Keratinocyte (primary cell): ENCODE results near the gene OSBPL10. TPM values are rescaled to one million over a fixed set of nuclear protein-coding genes. Genes with fewer than 3 reads are reported as not detected.

Experiments used
- DNase-seq: peaks from one replicate; pipeline ENCODE4 v3.0.0-alpha.2; 2011; ENCODE audit warnings: low read depth, missing footprints, low spot score
- FAIRE-seq: peaks from 2 replicates; lab custom pipeline; 2011; peaks lifted over from hg19 to GRCh38; lab: Jason Lieb, UNC
- H2AFZ ChIP-seq: 2 replicates; pipeline ENCODE4 v1.6.0; 2012; ENCODE audit warnings: low read length, control low read depth, inconsistent platforms; ENCODE audit not compliant: control insufficient read depth
- H3K27ac ChIP-seq: 2 replicates; pipeline ENCODE4 v1.5.1; 2011; ENCODE audit warnings: low read length; ENCODE audit not compliant: control insufficient read depth, insufficient read depth
- H3K27me3 ChIP-seq: 3 replicates; pipeline ENCODE4 v1.6.0; 2011; ENCODE audit warnings: low read length; ENCODE audit not compliant: control insufficient read depth, insufficient read depth; ENCODE audit errors: extremely low read depth
- H3K36me3 ChIP-seq, 2 experiments: 2 replicates in 1 of 2; 3 replicates in 1 of 2; pipeline ENCODE4 v1.5.1; 2011; ENCODE audit warnings: low read length in 2 of 2, mild to moderate bottlenecking in 1 of 2; ENCODE audit not compliant: control insufficient read depth in 2 of 2, insufficient read depth in 2 of 2; ENCODE audit errors: extremely low read depth in 1 of 2
- H3K4me1 ChIP-seq: 3 replicates; pipeline ENCODE4 v1.5.1; 2011; ENCODE audit warnings: low read length; ENCODE audit not compliant: control insufficient read depth, insufficient read depth; ENCODE audit errors: extremely low read depth
- H3K4me2 ChIP-seq: 3 replicates; pipeline ENCODE4 v1.6.0; 2011; ENCODE audit warnings: low read depth, low read length; ENCODE audit not compliant: control insufficient read depth, insufficient read depth; ENCODE audit errors: extremely low read depth
- H3K4me3 ChIP-seq, 3 experiments: fragments of 200-600 bp in 1 of 3; sonication (generic) in 1 of 3; 2 replicates in 2 of 3; 3 replicates in 1 of 3; pipeline ENCODE4 v1.5.1; 2011 to 2016; ENCODE audit warnings: low read length in 3 of 3, mild to moderate bottlenecking in 3 of 3, control low read depth in 2 of 3, inconsistent platforms in 1 of 3, low read depth in 1 of 3, mixed read lengths in 1 of 3, mixed run types in 1 of 3, moderate library complexity in 1 of 3; ENCODE audit not compliant: control insufficient read depth in 2 of 3, insufficient read depth in 2 of 3; ENCODE audit errors: extremely low read depth in 1 of 3
- H3K79me2 ChIP-seq: 2 replicates; pipeline ENCODE4 v1.6.0; 2012; ENCODE audit warnings: low read length; ENCODE audit not compliant: control insufficient read depth, insufficient read depth
- H3K9ac ChIP-seq: 3 replicates; pipeline ENCODE4 v1.6.0; 2011; ENCODE audit warnings: low read length; ENCODE audit not compliant: control insufficient read depth, insufficient read depth; ENCODE audit errors: extremely low read depth
- H3K9me1 ChIP-seq: 3 replicates; pipeline ENCODE4 v1.6.0; 2011; ENCODE audit warnings: low read length; ENCODE audit not compliant: control insufficient read depth, insufficient read depth; ENCODE audit errors: extremely low read depth
- H3K9me3 ChIP-seq: 2 replicates; pipeline ENCODE4 v1.5.1; 2012; ENCODE audit warnings: low read depth, low read length; ENCODE audit not compliant: control insufficient read depth
- H4K20me1 ChIP-seq: 3 replicates; pipeline ENCODE4 v1.6.0; 2011; ENCODE audit warnings: low read length; ENCODE audit not compliant: control insufficient read depth, insufficient read depth; ENCODE audit errors: extremely low read depth
- EZH2 ChIP-seq: IDR thresholded peaks from one replicate; pipeline ENCODE4 v1.6.1; 2012; ENCODE audit warnings: inconsistent platforms, mild to moderate bottlenecking, low read length, moderate library complexity
- dilution Hi-C: fragments of 300-500 bp; cut with MboI; formaldehyde crosslinking; loops from one replicate; pipeline ENCODE4 v1.7.0; 2020; ENCODE audit warnings: low sequenced_read_pairs; ENCODE audit not compliant: extremely low pct_ligation_motif_present
- polyA plus RNA-seq, 5 experiments: library from polyadenylated mRNA; depleted of rRNA in 3 of 5; stranded (reverse) in 3 of 5; stranded (forward) in 1 of 5; unstranded in 1 of 5; fragments of >200 nt; gene quantifications; 1 replicate in 1 of 5; 2 replicates in 3 of 5; 3 replicates in 1 of 5; pipeline versions ENCODE4 v1.2.1 to v1.2.3, GENCODE V29; 2011 to 2012; ENCODE audit warnings: missing spikeins in 2 of 5, low read depth in 1 of 5, low replicate concordance in 1 of 5
- TF ChIP-seq, protein P1 (sequence below), 3 experiments: IDR thresholded peaks in 1 of 3; conservative IDR thresholded peaks in 1 of 3; optimal IDR thresholded peaks in 1 of 3; 2 replicates in 2 of 3; 3 replicates in 1 of 3; pipeline versions ENCODE3 to v1.5.1; 2011; ENCODE audit warnings: low read length in 3 of 3, mild to moderate bottlenecking in 3 of 3, moderate library complexity in 2 of 3, control low read depth in 1 of 3, inconsistent platforms in 1 of 3; ENCODE audit not compliant: insufficient read depth in 2 of 3; ENCODE audit errors: extremely low read depth in 1 of 3

OSBPL10 gene
- polyA plus RNA-seq, 1 donor (not counting 4 experiments of a cell fraction or from before 2014, with no cell fraction given), result 50.1 TPM

DNA sequence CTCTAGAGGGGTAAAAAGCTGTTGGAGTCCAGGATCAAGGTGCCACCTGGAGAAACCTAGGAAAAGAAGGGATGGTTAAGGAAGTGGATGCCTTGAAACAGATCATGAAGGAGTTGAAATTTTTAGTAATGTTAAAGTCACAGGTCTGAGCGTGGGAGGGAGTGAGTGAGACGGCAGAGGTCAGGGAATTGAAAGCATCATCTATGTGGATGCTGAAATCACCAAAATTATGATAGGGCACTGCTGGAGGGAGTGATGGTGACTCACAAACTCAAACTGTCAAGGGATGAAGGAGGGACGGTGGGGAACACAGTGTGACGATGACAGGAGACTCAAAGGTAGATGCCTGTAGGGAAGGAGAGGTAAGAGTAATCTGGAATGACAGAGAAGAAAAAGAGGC lies 205.7 kb downstream of the OSBPL10 start:
- FAIRE-seq (no peak), DNase-seq (no peak)
- no peak overlapping the region for H3K4me2 ChIP-seq
- dilution Hi-C loops, result no loop called here
- no peaks in the 10 kb centered on the region for H3K9me3 ChIP-seq
- peaks cover 56% of the 10 kb centered on the region for H3K79me2 ChIP-seq
- peaks cover 3% of the 10 kb centered on the region for H3K9me1 ChIP-seq
- TF ChIP-seq, protein P1, sequence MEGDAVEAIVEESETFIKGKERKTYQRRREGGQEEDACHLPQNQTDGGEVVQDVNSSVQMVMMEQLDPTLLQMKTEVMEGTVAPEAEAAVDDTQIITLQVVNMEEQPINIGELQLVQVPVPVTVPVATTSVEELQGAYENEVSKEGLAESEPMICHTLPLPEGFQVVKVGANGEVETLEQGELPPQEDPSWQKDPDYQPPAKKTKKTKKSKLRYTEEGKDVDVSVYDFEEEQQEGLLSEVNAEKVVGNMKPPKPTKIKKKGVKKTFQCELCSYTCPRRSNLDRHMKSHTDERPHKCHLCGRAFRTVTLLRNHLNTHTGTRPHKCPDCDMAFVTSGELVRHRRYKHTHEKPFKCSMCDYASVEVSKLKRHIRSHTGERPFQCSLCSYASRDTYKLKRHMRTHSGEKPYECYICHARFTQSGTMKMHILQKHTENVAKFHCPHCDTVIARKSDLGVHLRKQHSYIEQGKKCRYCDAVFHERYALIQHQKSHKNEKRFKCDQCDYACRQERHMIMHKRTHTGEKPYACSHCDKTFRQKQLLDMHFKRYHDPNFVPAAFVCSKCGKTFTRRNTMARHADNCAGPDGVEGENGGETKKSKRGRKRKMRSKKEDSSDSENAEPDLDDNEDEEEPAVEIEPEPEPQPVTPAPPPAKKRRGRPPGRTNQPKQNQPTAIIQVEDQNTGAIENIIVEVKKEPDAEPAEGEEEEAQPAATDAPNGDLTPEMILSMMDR (optimal IDR thresholded peaks at IDR 0.05 in 1 of 3, IDR thresholded peaks at IDR 0.05 in 1 of 3, conservative IDR thresholded peaks at IDR 0.05 in 1 of 3; ENCODE audit: extremely low read depth in 1 of 3, insufficient read depth in 2 of 3, low read length in 3 of 3), result no peak
- no peak for TF ChIP-seq EZH2
- no peaks in the 10 kb centered on the region for H3K27me3 ChIP-seq
- H4K20me1 ChIP-seq, result no peaks in the 10 kb centered on the region
- H3K4me1 ChIP-seq, result peaks cover 18% of the 10 kb centered on the region
- no peak overlapping the region for H3K4me3 ChIP-seq
- peaks cover 0 to 4% of the 10 kb centered on the region in 2 experiments for H3K36me3 ChIP-seq
- H3K9ac ChIP-seq, result no peak overlapping the region
- no peak overlapping the region for H3K27ac ChIP-seq
- no peak overlapping the region for H2AFZ ChIP-seq

DNA sequence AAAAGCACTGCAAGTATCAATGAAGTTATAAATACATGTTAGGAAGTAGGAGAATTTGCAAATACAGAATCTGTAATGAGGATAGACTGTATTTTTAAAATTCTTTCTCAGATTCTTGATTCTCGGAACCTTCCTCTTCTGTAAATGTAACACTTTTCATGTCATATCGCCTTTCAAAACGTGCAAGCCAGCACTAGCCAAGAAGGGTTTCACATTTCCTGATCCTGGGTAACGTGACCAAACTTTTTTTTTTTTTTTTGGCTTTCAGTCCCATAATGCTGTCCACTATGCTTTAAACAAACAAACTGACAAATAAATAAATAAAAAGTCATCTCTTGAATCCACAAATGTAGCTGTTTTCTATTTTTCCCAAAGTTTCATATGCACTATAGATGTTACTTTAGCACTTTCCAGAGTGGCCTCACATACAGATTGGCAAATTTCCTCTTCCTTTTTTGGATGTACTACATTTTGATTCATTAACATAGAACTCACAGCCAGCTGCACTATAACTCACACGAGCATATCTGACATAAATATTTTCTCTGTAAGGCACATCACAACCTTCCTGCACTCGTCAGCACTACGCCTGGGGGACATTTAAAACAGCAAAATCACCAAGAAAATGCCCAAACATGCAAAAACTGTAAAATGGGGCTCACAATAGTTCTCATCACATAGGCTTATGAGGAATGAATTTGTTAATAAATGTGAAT lies 208.1 kb downstream of the OSBPL10 start:
- FAIRE-seq (no peak), DNase-seq (no peak)
- TF ChIP-seq, protein P1 (optimal IDR thresholded peaks at IDR 0.05 in 1 of 3, IDR thresholded peaks at IDR 0.05 in 1 of 3, conservative IDR thresholded peaks at IDR 0.05 in 1 of 3; ENCODE audit: extremely low read depth in 1 of 3, insufficient read depth in 2 of 3, low read length in 3 of 3), result no peak
- no peak for TF ChIP-seq EZH2
- Histone ChIP-seq H3K27ac (no peak overlapping the region), H3K9me3 (no peaks in the 10 kb centered on the region), H3K4me2 (no peak overlapping the region), H3K9ac (no peak overlapping the region), H2AFZ (no peak overlapping the region), H3K27me3 (no peaks in the 10 kb centered on the region), H3K9me1 (peaks cover under 1% of the 10 kb centered on the region), H3K4me3 (no peak overlapping the region), H3K79me2 (peaks cover 57% of the 10 kb centered on the region), H3K4me1 (peaks cover 10% of the 10 kb centered on the region), H4K20me1 (no peaks in the 10 kb centered on the region), H3K36me3 (peaks cover 0 to 4% of the 10 kb centered on the region in 2 experiments)
- dilution Hi-C loops, result no loop called here
